GM18519 (cell line): ENCODE data around the gene CRADD.

Experiments
- ATAC-seq: cut with Tn5 transposase; IDR thresholded peaks from one replicate; pipeline ENCODE4 v1.9.1; 2021; ENCODE audit warnings: mild to moderate bottlenecking, moderate library complexity; ENCODE audit not compliant: unreplicated experiment, low FRiP score

Gene CRADD

DNA sequence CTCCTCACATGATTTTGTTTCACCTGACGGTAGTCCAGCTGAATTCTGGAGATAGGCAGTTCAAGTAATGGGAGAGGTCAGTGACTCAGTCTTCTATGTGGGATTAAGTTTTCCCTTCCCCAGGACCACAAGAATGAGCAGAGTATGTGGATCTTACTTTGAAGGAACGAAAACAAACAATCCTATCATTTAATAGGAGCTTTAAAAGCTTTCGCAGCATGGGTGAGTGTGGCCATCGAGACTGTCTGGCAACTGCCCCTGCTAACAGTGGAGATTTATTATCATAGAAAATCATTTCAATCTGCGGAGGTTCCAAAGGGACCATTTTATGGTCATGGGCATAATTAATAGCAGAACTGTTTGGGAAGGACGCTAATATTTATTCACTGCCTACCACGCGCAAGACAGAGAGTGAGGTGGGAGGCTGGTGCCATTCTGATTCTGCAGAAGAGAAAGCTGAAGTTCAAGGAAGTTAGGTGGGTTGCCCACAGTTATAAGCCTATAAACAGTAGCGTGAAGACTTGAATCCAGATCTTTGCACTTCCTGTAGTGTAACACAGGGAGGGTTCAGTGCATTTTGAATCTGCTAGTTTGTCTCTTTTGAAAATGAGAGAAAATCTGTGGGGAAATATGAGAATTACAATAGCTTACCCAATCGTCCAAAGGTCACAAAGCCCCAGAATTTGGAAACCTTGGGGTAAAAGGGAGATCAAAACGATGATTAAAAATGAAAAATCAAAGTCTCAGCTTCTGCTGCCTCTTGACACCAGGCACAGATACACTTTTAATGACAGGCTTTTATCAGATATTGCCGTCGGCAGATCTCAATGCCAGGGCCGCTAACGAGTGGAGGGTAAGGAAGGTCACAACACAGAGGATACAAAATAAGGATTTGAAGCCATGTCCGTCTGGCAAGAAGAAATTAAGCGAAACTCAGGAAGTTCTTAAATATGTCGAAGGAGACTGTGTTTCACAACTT lies 209.6 kb downstream of the CRADD start:
- ATAC-seq = no peak

DNA sequence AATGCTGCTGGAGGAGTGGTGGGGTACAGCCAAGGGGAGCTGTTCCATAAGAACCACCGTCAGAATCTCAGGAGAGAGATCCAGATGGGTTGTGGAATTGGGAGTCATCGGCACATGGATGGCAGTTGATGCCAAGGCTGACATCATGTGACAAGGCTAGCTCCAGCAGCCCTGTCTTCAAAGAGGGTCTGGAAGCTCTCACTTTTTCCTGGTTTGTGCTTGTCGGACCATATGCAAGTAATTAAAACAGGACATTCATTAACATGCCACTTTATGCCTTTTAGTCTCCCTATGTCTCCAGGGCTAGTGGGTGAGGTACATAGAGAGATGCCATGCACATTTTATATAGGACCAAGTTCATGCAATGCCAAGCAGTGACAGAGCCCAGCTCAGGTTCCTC lies 211.8 kb downstream of the CRADD start:
- ATAC-seq = no peak

DNA sequence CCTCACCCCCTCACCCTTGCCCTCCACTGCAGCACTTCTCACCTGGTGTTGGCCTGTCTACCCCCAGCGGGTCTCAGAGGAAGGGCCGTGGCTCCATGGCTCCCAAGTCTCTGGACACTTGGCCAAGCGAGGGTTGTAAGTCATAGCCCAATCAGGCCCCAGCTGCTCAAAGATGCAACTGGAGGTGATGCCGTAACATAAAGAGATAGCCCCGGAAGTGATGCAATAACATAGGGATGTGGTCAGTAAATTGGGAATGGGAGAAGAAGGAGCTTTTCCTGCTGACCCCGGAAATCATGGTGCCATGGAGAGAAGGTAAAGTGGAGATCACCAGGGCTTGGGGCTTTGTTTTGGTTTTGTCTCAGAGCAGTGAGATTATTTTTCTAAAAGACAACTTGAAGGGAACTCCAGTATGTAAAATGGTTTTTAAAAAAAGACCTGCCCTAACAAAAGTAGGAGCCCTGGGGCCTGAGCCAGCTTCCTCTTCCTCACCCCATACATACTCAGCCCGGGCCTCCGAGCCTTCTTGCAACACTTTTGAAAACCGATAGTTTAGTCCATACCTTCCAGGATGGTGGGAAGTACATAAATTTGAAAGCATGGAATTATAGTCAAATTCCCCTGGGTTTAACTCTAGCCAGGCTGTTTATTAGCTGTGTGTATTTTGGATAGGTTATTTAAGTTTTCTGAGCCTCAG lies 212.5 kb downstream of the CRADD start:
- no peak for ATAC-seq

DNA sequence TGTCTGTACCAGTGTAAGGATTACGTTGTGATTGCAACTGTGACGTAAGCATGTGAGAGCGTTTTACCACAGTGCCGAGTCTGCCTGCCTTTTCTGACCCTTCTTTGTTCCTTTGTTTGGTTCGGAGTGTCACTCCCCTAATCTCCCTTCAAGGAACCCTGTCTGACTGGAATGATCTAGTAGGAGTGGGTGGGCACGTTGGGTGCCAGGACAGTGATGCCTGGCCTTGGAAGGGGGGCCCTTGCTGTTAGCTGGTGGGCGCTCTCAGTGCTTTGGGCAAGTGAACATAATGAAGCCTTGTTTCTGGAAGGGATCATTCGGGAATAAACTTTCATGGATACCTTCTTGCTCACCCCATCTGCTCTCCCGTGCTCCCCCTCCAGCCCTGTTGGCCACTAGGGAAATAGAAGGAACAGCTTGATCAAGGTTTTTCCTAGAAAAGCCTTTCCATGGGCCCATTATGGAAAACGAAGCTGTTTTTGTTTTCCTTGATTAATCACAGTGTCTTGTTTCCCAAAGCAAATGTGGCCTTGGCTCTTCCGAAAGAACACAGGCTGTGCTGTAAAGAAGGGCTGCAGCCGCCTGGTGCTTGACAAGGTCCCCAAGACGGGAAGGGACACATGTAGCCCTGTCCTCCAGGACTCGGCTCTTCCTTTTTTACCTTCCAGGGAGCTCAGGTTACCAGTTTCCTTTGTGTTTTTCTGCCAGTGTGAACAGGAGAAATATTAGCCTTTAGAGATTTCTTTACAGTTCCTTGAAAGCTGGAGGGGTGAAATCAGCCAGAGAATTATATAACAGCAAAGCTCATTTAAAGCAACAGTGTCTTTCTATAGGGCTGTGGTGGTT lies 215.5 kb downstream of the CRADD start:
- no peak for ATAC-seq

DNA sequence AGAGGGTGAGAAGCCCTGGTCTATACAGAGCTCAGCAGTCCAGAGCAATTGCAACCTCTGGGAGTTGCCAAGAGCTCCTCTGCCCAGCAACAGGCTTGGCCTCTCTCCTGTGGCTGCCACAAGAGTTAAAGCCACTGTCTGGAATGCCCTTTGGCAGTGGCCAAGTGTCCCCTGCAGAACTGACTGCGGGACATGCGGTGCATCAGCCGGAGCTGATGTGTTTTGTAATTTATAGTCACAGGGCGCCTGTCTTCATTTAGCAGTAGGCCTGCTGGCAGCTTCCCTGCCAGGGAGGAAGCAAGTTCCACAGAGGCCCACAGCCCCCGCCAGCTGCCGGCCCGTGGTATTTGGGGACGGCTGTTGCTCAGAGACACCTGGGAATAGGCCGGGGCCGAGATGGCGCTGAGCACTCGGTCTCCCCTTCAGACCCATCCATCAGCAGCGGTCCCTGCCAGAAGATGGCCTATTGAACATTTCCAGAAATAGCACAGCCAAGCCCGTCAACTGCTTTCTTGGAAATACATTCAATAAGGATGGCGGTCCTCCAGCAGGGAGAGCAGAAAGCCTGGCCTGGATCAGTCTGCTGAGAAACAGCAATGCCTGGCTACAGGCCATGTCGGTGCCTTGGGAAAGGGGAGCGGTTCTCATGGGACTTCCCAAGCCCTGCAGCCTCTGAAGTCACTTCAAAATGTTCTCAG lies 217.4 kb downstream of the CRADD start:
- ATAC-seq = no peak

DNA sequence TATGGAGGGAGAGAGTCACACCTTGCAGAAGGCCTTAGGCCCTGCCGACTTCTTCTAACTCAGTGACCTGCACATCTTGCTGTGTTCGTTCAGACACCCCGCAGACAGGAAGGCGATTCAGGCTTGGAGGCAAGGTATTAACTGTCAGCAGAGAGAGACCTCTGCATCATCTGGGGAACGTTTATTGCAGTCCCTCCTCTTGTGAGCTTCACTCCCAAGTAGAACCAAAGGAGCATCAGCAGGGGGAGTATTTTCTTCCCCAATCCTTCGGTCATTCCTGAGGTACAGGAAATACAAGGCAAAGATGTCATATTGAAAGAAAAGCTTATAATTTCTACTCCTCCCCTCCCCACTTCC lies 217.9 kb downstream of the CRADD start:
- ATAC-seq = no peak

DNA sequence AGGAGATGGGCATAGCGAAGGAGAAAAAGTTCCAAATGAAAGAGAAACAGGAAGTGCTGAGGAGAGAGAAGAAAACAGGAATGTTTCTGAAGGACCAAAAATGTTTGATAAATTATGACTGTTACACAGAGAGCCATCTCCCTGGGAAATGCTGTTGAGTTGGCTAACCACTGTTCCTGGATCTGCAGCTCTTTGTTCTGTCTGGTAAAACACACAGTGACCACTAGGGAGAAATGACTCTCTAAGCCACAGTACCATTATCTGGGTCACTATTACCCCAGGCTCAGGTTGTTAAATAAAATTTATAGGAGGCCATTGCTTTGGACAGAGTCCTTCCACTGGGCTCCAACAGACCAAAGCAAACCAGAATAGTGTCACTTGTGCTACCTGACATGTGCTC lies 219.3 kb downstream of the CRADD start:
- ATAC-seq = no peak

DNA sequence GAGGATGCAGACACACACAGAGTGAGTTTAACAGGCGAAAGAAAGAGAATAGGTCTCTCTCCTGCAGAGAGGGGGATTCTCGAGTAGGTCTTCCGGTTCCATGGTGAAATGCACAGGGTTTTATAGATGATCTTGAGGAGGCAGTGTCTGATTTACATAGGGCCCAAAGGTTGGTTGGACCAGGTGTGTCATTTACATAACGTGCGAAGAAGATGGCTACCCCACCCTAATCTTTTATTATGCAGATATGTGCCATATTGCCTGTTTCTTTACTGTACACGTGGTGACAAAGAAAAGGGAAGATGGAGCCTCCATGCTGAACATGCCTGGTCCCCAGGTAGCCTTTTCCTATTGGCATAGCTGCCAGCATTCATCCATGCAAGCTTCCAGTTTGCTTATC lies 219.8 kb downstream of the CRADD start:
- ATAC-seq = no peak

DNA sequence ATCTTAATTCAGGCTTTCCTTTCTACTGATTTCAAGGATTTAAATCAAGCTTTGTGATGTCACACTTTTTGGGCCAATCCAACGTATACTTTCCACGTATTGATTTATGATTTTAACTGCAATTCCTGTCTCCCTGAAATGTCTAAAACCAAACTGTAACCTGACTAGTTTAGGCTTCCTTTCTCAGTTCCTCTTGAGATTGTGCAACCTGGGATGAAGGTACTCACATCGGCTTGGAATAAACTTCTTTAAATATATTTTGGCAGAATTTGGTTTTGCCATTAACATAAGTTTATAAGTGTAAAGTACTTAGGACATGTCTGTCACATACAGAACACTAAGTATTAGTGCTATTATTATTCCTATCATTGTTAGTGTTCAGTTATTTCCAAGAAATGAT lies 224.6 kb downstream of the CRADD start:
- no peak for ATAC-seq

DNA sequence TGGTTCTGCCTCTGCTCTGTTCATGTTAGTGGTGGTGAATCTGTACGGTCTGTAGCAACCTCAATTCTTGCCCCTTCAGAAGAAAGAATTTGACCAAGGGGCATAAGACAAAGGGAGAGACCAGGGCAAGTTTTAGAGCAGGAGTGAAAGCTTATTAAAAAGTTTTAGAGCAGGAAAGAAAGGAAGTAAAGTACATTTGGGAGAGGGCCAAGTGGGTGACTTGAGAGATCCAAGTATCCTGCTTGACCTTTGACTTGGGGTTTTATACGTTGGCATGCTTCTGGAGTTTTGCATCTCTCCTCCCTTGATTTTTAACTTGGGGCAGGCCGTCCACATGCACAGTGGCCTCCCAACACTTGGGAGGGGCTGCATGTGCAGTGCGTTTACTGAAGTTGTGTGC lies 225.0 kb downstream of the CRADD start:
- ATAC-seq = no peak

DNA sequence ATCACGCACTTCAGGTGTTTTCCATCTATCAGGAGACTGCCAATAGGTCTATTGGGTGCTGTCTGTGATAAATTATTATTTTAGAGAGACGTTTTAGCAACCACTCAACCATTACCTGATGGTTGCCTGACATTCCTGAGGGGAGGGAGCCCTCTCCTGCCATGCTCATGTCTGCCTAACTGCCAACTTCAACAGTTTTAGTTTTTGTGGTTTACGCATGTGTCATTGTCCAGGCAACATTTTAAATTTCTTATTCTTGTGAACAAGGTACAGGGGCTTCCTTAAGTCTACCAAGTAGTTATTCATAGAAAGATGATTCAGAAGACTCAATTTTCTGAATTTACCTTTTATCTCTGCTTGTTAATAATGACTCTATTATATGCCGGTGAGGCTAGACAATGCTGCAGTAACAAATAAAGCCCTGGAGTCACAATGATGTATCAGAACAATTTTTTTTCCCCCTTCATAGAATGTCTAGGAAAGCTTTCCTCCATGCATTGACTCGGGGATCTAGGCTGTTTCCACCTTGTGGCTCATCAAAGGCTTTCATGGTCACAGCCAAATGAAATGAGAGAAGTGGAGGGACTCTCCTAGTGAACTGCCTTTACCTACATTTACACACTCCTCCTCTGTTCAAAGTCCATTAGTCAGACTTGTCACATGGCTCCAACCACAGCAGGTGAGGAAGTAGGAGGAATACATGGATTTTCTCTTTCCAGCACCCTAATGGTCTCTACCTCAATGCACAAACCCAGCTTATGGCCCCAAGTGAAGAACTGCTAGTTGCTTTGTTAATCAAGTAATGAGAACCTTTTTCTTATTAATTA lies 225.8 kb downstream of the CRADD start:
- ATAC-seq = no peak

DNA sequence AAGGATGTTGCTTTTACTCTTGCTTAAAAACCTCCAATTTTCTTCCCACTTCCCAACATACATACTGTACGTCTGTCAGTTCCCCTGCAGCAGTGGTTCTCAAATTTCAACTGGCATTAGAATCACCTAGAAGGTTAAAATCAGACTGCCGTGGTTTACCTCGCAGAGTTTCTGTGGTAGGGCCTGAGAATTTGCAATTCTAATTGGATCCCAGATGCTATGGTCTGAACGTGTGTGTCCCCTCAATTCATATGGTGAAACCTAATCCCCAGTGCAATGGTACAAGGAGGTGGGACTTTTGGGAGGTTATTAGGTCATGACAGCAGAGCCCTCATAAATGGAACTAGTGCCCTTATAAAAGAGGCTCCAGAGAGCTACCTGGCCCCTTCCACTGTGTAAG lies 226.9 kb downstream of the CRADD start:
- ATAC-seq = no peak

DNA sequence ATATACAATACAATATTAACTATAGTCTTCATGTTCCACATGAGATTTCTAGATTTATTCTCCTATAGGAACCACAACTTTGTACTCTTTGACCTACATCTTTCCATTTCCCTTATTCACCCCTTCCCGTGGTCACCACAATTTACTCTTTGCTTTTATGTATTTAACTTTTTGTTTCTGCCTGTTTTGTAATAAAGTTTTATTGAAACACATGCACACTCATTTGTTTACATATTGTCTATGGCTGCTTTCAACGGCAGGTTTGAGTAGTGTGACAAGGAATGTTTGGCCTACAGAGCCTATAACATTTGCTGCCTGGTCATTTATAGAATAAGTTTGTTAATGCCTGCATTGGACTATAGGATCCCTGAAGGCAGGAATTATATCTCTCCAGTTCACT lies 231.1 kb downstream of the CRADD start:
- no peak for ATAC-seq

DNA sequence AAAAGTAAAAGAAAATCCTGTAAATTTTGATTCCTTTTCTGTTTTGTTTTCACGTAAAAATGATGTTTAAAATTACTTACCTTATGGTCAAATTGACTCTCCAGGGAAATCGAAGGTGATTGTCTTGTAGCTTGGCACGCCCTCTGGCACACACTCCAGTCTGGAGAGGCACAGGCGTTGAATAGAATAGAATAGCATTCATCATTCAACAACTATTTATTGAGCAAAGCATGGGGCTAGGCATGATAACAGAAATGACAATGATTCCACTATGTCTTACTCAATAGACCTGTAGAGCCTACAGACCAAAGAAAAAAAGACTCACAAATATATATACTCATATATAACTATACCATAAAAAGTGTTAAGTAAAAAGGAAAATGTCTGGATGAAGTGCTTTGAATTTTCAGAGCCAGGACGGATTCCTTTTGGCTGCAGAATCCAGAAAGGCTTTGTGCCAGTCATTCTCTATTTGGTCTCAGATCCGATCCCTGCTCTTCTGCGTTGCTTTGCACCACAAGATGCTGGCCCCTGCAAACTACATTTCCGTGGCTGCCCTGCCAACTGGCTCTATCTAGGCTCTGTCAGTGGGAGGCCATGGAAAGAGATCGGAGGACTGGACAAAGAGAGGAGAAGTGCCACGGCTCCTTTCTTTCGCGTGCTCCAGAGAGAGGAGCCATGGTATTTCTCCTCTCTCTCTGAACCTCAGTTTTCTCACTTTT lies 231.8 kb downstream of the CRADD start:
- ATAC-seq = no peak

DNA sequence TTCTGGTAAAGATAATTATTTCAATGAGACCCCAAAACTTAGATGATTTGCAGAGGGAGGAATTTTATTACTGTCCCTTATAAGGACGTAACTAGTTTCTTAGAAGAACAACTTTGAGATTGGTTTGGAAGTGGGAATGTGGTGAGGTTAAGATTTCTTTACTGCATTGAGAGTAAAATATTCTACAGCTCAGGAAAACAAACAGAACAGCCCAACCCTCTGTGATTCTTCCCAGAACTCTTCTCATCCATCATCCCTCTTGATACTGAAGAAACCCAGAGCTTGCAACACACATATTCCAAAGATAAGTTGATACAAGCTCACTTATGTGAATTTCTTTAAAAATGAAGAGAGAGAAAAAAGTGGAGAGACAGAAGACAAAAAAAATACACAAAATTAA lies 234.2 kb downstream of the CRADD start:
- no peak for ATAC-seq

DNA sequence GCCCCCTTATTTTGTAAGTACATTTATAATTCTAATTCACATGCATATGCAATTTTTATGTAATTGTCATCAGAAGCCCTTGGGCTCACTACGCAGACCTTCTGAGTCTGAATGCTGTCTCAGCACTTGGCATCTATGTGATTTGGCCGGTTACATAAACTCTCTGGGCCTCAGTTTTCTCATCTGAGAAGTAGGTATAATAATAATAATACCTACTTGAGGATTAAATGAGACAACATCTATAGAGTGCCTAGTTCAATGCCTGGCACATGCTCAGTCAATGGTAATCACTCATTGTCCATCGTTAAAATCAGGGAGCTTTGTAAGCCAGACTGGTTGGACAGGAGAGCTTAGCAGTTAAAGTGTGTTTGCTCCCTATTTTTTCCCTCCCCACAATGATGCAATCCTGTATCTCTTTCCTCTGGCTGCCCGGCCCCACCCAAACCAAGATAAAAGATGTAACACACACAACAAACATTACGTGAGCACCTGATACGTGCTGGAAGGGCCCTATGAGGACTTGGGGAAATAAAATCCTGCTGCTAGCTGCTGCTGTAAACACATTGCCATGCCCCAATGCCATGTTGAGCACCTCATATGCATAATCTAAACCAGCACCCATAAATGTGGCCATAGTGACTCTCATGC lies 235.0 kb downstream of the CRADD start:
- no peak for ATAC-seq

DNA sequence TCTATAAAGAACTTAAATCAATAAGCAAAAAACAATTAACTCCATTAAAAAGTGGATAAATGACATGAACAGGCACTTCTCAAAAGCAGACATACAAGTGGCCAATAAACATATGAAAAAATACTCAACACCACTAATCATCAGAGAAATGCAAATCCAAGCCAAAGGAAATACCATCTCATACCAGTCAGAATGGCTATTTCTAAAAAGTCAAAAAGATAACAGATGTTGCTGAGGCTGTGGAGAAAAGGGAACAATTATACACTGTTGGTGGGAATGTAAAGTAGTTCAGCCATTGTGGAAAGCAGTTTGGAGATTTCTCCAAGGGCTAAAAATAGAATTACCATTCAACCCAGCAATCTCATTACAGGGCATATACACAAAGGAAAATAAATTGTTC lies 236.7 kb downstream of the CRADD start:
- no peak for ATAC-seq

DNA sequence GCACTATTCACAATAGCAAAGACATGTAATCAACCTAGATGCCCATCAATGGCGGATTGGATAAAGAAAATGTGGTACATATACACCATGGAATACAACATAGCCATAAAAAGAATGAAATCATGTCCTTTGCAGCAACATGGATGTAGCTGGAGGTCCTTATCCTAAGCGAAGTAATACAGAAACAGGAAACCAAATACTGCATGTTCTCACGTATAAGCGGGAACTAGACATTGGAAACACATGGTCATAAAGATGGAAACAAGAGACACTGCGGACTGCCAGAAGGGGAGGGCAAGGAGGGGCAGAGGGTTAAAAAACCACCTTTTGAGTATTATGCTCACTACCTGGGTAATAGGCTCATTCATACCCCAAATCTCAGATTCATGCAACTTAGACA lies 237.1 kb downstream of the CRADD start:
- ATAC-seq = no peak
